ENCODE results near the gene BAIAP2.

BAIAP2 gene

DNA sequence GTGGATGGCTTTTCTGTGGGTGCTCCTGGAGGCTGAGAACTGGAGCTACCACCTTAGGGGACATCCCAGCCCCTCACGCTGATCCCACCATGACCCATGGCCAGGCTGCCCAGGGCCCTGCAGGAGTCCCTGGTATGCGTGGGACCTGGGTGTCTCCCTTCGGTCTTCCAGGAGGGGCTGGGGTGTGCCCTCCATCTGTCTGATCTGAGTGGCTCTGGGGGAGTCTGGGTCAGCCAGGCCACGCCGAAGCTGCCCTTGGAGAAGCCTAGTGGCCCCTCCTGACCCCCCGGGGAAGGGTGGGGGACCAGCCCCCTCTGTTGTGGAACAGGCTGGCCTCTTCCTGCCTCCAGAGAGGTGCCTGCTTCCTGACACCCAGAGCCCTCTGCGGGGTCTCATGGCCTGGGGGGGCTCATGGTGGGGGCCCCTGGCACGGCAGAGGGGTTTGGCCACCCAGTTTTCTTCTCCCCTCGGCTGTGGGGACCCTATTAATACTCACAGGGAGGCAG, 10.7 kb downstream of the BAIAP2 start:
- Mint-ChIP-seq H3K4me1 (peaks cover 7% of the 10 kb centered on the region), H3K27me3 (no peaks in the 10 kb centered on the region), H3K36me3 (ENCODE audit: low read depth) (no peaks in the 10 kb centered on the region), H3K4me3 (no peak overlapping the region), H3K27ac (no peak overlapping the region), H3K9me3 (no peaks in the 10 kb centered on the region)
- DNase-seq (no peak), ATAC-seq (no peak)

DNA sequence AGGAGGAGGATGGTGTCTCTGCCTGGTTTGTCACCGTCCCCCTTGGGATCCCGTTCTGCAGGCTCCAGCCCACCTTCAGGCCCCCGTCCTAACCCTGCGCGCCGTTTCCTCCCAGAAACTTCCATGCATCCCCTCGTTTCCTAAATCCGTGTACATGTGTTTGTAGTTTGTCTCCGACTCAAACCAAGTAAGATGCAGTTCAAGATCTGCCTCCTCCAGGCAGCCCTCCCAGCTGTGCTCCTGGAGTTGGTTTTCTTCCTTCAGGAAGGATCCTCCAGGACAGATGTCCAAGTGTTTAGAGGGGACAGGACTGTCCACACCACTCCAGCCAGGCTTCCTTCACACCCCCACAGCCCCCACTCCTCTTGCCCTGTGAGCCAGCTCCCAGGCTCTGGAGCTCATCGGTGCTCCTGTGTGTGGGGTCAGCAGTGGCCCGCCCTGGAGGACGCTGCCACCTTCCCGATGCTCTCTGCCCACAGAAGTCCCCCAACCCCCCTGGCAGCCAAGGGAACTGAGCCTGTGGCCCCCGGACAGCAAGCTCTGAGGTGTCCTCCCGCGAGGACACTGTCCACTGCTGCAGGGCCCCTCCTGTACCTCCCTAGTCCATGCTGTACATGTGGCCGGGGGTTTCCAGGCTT, 11.3 kb downstream of the BAIAP2 start:
- ATAC-seq (no peak), DNase-seq (no peak)
- Mint-ChIP-seq H3K27me3 (no peaks in the 10 kb centered on the region), H3K9me3 (no peaks in the 10 kb centered on the region), H3K4me3 (no peak overlapping the region), H3K4me1 (peaks cover 7% of the 10 kb centered on the region), H3K27ac (no peak overlapping the region), H3K36me3 (ENCODE audit: low read depth) (no peaks in the 10 kb centered on the region)

DNA sequence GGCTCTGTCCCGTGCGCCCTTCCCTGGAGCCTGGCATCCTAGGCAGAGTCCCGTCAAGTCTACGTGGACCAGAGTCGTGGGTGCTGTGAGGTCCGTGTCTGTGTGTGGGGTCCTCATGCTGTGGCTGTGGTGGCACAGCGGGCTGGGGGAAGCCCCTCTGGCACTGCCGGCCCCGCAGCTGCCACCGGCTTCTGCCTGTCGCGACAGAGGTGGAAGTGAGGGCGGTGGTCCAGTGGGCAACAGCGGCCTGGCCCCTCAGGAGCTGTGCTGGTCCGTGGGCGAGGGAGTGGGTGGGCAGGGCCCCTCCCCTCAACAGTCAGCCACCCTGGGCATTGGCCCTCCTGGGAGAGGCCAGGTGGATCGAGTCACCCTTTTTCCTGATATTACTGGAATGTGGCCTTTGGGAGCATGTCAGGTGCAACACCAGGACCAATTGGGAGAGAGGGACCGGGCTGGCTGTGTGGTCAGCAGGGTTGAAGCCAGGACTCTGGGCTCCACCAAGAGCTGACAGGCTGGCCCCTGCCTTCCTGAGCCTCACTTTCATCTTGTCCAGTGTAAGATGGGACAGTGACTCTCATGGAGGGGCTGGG, 11.9 kb downstream of the BAIAP2 start:
- no peak overlapping the region for H3K4me3 Mint-ChIP-seq
- peaks cover 7% of the 10 kb centered on the region for H3K4me1 Mint-ChIP-seq
- no peak for ATAC-seq
- DNase-seq, result no peak
- H3K27ac Mint-ChIP-seq, result no peak overlapping the region
- no peaks in the 10 kb centered on the region for H3K27me3 Mint-ChIP-seq
- H3K9me3 Mint-ChIP-seq, result no peaks in the 10 kb centered on the region
- H3K36me3 Mint-ChIP-seq (ENCODE audit: low read depth), result no peaks in the 10 kb centered on the region

DNA sequence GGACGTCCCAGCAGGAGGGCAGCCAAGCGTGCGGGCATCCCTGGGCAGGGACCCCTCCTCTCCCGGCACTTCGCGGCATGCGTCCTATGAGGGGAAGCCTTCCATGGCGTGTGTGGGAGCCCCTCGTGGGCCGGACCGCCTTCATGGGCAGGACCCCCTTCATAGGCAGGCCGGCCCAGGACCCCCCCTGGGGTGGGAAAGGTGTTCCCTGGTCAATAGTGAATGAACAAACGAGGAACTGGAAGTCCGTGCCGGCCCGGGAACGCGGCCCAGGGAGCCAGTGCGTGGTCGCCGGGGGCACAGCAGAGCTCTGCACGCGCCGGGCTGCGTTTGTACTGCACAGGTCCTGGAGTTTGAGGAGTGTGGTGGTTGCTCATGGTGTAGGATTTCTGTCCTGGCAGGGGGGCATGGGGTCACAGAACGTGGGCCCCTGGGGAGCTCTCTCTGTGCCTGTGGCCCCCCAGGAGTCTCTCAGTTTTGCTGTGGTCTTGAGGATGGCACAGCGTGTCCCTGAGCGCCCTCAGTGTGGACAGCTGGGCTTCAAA, 13.9 kb downstream of the BAIAP2 start:
- Mint-ChIP-seq H3K9me3 (no peaks in the 10 kb centered on the region), H3K36me3 (ENCODE audit: low read depth) (no peaks in the 10 kb centered on the region), H3K4me1 (peaks cover 7% of the 10 kb centered on the region), H3K27me3 (no peaks in the 10 kb centered on the region), H3K4me3 (peak overlapping the region; percentile 34), H3K27ac (no peak overlapping the region)
- no peak for DNase-seq
- peak; percentile 8 for ATAC-seq

DNA sequence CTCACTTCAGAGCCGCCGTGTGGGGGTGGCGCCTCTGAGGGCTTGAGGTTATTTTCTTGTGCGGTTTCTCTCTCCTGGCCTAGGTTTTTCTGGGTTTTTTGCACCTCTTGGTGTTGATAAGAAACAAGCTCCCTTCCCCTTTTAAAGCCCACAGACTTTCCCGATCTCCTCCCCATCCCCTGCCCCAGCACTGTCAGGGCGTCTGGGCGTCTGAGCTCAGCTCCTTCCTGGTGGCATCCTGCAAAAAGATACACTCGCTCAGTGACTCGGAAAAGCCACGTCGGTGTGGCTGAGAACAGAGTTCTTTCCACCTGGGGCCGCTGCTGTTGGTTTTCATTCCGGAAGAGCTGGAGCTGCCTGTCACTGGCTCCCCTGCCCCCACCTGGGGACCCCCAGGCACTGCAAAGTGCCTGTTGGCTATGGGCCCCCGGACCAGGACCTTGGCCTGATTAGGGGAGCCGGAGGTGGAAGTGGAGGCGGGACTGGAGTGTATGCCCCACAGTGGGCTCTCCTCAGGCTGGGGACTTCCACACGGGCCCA, 14.5 kb downstream of the BAIAP2 start:
- Mint-ChIP-seq H3K9me3 (no peaks in the 10 kb centered on the region), H3K4me3 (peak overlapping the region; percentile 34), H3K4me1 (peaks cover 7% of the 10 kb centered on the region), H3K36me3 (ENCODE audit: low read depth) (no peaks in the 10 kb centered on the region), H3K27me3 (no peaks in the 10 kb centered on the region), H3K27ac (no peak overlapping the region)
- peak; percentile 10 for DNase-seq
- peak; percentile 33 for ATAC-seq

DNA sequence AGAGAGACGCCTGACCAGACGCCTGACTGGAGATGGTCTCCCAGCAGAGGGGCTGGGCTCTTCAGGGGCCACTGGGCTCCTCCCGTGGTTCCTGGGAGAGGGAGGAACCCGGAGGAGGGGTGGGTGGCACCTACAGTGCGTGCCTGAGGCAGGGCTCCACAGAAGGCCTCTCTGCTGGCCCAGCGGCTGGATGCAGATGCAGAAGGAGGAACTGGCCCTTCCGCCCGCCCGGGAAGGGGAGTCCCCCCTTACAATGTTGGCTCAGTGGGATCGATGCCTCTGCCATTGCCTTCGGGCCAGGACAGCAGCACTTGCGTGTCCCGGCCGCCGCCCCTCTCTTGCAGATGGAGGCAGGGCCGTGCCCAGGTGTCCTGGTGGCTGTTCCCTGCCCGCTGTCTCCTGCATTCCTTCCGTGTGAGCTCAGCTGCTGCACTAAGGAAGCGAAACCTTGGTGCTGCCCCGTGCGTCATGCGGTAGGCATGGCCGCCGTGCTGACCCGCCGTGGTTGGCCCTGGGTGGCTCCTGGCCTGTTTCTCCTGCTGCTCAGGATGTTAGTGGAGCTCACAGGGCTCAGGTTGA, 15.1 kb downstream of the BAIAP2 start:
- Mint-ChIP-seq H3K9me3 (no peaks in the 10 kb centered on the region), H3K4me1 (peaks cover 7% of the 10 kb centered on the region), H3K27ac (no peak overlapping the region), H3K36me3 (ENCODE audit: low read depth) (no peaks in the 10 kb centered on the region), H3K4me3 (no peak overlapping the region), H3K27me3 (no peaks in the 10 kb centered on the region)
- DNase-seq (no peak), ATAC-seq (no peak)

DNA sequence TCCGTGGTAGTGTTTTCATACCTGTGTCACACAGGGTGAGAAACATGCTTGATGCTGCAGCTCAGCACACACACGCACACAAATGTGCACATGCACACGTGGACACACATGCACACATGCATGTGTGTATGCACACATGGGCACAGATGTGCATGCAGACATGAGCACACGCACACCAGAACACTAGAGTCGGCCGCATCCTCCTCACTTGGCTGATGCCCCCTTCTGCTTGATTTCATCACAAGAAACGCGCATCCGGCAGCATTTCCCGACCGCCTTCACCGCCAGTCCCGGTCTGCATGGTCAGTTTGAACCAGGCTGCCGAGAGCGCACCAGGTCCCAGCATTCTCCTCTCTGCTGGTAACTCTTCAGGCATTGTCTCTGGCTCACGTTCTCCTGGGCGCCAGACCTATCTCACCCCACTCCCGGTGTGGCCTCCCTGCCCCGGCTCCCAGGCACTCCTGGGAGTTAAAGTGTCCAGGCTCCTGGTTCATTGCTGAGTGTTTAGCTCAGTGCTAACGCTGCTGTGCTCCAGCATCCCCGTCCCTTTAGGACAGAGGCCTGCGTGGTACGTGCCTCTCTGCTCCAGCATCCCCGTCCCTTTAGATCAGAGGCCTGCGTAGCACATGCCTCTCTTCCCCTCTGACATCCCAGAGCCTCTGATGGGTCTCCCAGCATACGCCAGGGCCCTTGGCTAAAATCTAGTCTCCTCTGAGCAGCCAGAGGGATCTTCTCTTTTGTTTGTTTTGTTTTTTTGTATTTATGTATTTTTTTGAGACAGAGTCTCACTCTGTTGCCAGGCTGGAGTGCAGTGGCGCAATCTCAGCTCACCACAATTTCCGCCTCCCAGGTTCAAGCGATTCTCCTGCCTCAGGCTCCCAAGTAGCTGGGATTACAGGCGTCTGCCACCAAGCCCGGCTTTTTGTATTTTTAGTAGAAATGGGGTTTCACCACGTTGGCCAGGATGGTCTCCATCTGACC, 16.0 kb downstream of the BAIAP2 start:
- ATAC-seq (no peak), DNase-seq (no peak)
- Mint-ChIP-seq H3K27me3 (no peaks in the 10 kb centered on the region), H3K36me3 (ENCODE audit: low read depth) (no peaks in the 10 kb centered on the region), H3K4me3 (no peak overlapping the region), H3K27ac (no peak overlapping the region), H3K9me3 (no peaks in the 10 kb centered on the region), H3K4me1 (peaks cover 7% of the 10 kb centered on the region)

DNA sequence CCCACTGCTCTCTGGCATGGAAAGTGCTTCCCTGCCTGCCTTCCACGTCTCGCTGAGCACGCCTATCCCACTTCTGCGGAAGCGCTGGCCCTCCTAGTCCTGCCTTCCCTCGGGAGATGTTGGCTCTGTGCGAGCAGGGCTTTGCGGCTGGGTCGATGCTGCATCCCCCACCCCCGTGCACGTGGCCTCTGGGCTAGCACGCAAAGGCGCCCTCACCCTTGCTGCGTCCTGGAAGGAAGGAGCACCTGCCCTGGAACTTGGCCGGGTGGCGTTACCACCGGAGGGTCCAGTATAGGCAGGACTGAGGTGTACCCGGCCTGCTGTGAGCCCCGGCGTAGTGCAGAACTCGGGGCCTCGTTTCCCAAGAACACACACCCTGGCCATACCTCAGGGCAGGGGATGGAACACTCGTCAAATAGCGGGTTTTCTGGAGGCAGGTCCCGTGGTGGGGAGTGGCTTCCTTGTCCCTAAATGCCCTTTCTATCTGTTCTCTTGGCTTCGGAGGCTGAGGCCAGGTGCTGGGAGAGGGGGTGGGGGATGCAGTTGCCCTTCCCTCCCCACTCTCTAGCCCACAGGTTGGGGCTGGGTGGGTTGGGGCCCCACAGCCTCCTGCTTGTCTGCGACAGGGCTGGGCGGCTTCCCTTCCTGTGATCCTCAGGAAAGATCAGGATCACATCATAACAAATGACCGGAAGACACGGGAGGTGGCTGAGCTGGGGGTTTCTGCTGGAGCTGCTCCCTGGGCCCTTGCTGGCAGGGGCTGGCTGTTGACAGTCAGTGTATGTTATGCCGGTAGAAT, 17.4 kb downstream of the BAIAP2 start:
- ATAC-seq, result no peak
- Mint-ChIP-seq H3K9me3 (no peaks in the 10 kb centered on the region), H3K27me3 (no peaks in the 10 kb centered on the region), H3K36me3 (ENCODE audit: low read depth) (no peaks in the 10 kb centered on the region), H3K4me3 (no peak overlapping the region), H3K4me1 (peaks cover 7% of the 10 kb centered on the region), H3K27ac (no peak overlapping the region)
- DNase-seq, result no peak

DNA sequence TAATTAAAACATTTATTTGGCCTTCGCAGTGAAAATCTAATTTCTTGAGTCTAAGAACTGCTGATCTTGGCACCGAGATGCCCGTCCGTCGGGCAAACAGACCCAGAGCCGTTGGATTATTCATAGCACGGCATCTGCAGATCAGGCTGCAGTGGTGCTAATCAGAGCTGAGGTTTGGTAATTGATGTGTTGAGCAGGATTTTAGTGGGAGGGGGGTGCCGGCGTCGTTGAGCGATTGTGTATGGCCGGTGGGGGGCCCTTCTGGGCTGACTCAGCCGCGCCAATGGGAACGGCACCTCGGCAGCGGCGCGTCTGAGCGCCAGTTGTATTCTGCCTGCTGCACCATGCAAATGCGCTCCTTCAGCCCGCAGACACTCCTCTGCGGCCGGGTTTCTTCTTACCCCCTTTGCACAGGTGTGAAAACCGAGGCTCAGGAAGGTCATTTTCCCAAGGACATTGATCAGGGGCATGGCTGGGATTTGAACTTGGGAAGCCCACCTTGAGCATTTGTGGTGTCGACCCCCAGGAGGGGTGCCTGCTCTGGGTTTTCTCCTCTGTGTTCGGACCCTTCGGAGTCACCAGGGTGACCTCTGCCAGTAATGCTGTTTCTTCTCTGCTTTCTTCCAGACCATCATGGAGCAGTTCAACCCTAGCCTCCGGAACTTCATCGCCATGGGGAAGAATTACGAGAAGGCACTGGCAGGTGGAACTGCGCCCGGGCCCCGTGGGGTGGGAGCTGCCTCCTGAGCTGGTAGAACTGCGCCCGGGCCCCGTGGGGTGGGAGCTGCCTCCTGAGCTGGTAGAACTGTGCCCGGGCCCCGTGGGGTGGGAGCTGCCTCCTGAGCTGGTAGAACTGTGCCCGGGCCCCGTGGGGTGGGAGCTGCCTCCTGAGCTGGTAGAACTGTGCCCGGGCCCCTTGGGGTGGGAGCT, 18.4 kb downstream of the BAIAP2 start:
- no peak for DNase-seq
- no peak overlapping the region for H3K4me3 Mint-ChIP-seq
- H3K27ac Mint-ChIP-seq, result no peak overlapping the region
- no peaks in the 10 kb centered on the region for H3K27me3 Mint-ChIP-seq
- H3K4me1 Mint-ChIP-seq, result peaks cover 11% of the 10 kb centered on the region
- no peaks in the 10 kb centered on the region for H3K36me3 Mint-ChIP-seq (ENCODE audit: low read depth)
- no peaks in the 10 kb centered on the region for H3K9me3 Mint-ChIP-seq
- ATAC-seq, result no peak

DNA sequence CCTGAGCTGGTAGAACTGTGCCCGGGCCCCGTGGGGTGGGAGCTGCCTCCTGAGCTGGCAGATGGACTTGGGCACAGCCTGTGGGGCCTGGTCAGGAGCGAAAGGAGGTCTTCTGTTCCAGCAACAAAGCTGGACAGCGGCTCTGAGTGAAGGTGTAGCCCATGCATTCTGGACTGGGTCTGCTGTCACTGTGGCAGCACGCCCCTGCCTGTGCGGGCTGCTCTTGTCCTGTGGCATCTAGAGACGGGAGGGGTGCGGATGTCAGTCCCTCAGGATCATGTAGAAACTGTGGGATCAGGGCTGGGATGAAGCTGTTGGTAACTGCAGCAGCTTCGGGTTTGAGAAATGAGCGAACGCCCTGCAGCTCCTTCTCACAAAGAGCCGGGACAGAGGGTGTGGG, 19.4 kb downstream of the BAIAP2 start:
- H3K9me3 Mint-ChIP-seq, result no peaks in the 10 kb centered on the region
- no peaks in the 10 kb centered on the region for H3K27me3 Mint-ChIP-seq
- H3K27ac Mint-ChIP-seq, result no peak overlapping the region
- peaks cover 8% of the 10 kb centered on the region for H3K4me1 Mint-ChIP-seq
- no peak for ATAC-seq
- H3K36me3 Mint-ChIP-seq (ENCODE audit: low read depth), result no peaks in the 10 kb centered on the region
- no peak overlapping the region for H3K4me3 Mint-ChIP-seq
- DNase-seq, result no peak

DNA sequence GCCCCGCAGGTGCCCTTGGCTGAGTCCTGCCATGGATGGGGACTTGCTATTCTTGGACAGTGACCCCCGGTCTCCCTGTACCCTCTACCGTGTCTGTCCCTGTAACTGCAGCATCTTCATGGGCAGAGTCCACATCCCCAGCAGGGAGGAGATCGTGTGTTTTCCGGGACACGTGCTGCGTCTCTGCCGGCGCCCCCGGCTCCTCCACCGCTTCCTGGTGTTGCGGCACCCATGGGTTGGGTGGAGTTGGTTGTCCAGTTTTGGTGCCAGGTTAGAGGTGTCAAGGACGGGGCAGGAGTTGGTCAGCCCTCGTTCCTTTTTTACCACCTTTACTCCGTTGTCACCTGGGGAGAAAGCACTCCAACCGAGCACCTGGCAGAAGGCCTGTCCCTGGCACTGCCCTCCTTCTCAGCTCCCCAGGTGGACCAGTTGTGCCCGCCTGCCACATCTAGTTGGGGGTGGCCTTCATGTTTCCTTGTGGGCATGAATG, 20.0 kb downstream of the BAIAP2 start:
- DNase-seq (no peak), ATAC-seq (no peak)
- Mint-ChIP-seq H3K36me3 (ENCODE audit: low read depth) (no peaks in the 10 kb centered on the region), H3K27ac (no peak overlapping the region), H3K27me3 (no peaks in the 10 kb centered on the region), H3K4me1 (peaks cover 4% of the 10 kb centered on the region), H3K4me3 (no peak overlapping the region), H3K9me3 (no peaks in the 10 kb centered on the region)

DNA sequence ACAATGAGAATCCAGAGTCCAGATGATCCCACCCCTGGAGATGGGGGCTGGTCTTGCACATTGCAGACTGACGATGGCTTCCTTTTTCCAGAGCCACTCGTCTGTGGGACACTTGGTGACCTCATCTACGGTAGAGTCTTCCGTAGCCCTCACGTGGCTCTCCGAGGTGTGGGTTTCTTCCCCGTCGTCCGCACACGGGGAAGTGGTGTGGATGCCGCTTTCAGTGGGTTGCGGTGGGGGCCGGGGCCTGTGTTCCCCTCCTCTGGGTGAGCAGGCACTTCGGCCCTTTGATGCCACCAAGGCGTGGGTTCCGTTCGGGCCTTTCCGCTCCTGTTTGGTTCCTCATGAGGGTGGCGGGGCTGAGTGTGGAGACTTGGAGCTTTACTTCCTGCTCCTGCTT, 21.4 kb downstream of the BAIAP2 start:
- ATAC-seq, result no peak
- no peaks in the 10 kb centered on the region for H3K36me3 Mint-ChIP-seq (ENCODE audit: low read depth)
- no peak overlapping the region for H3K27ac Mint-ChIP-seq
- H3K4me1 Mint-ChIP-seq, result peaks cover 4% of the 10 kb centered on the region
- no peaks in the 10 kb centered on the region for H3K27me3 Mint-ChIP-seq
- no peaks in the 10 kb centered on the region for H3K9me3 Mint-ChIP-seq
- no peak overlapping the region for H3K4me3 Mint-ChIP-seq
- DNase-seq, result no peak

Data from activated naive CD8-positive, alpha-beta T cell treated with anti-CD3 and anti-CD28 coated beads, Interleukin-2, amount 50 U/mL, for 24 hours (primary cell).